MM.1S (cell line): ENCODE data around the gene CREBBP.

Experiments used
- DNase-seq: peaks from one replicate; pipeline ENCODE4 v3.0.0-alpha.2; 2015
- H2AFZ ChIP-seq: fragments of 300-600 bp; sonication (generic); 2 replicates; pipeline ENCODE4 v1.6.0; 2016; ENCODE audit warnings: antibody characterized with exemption, low read length
- H3F3A ChIP-seq: fragments of 300-600 bp; sonication (generic); 2 replicates; pipeline ENCODE4 v1.6.1; 2016; ENCODE audit warnings: mild to moderate bottlenecking, antibody characterized with exemption, low read length, moderate library complexity, mixed read lengths; ENCODE audit not compliant: insufficient read depth
- H3K27ac ChIP-seq: fragments of 300-600 bp; sonication (generic); 2 replicates; pipeline ENCODE4 v1.5.1; 2016; ENCODE audit warnings: mild to moderate bottlenecking, low read length
- H3K27me3 ChIP-seq: fragments of 300-600 bp; sonication (generic); replicated peaks from 2 replicates; pipeline ENCODE4 v1.6.0; 2016; ENCODE audit warnings: low read length; ENCODE audit not compliant: insufficient read depth
- H3K36me3 ChIP-seq: fragments of 300-600 bp; sonication (generic); replicated peaks from 2 replicates; pipeline ENCODE4 v1.6.1; 2016; ENCODE audit warnings: mild to moderate bottlenecking, low read length, mixed read lengths; ENCODE audit not compliant: insufficient read depth
- H3K4me1 ChIP-seq: fragments of 300-600 bp; sonication (generic); 2 replicates; pipeline ENCODE4 v1.6.1; 2016; ENCODE audit warnings: low read length, mixed read lengths
- H3K4me2 ChIP-seq: fragments of 300-600 bp; sonication (generic); 2 replicates; pipeline ENCODE4 v1.6.0; 2016; ENCODE audit warnings: low read depth, low read length
- H3K4me3 ChIP-seq: fragments of 300-600 bp; sonication (generic); 2 replicates; pipeline ENCODE4 v1.5.1; 2016; ENCODE audit warnings: low read length, mixed read lengths
- H3K79me2 ChIP-seq: fragments of 300-600 bp; sonication (generic); 2 replicates; pipeline ENCODE4 v1.6.1; 2016; ENCODE audit warnings: mixed run types, low read length, mixed read lengths
- H3K9ac ChIP-seq: fragments of 300-600 bp; sonication (generic); 2 replicates; pipeline ENCODE4 v1.6.1; 2016; ENCODE audit warnings: low read length, mixed read lengths
- H3K9me2 ChIP-seq: fragments of 300-600 bp; sonication (generic); replicated peaks from 2 replicates; pipeline ENCODE4 v1.6.1; 2016; ENCODE audit warnings: mild to moderate bottlenecking, low read length, mixed read lengths; ENCODE audit not compliant: insufficient read depth
- H3K9me3 ChIP-seq: fragments of 300-600 bp; sonication (generic); replicated peaks from 2 replicates; pipeline ENCODE4 v1.6.1; 2016; ENCODE audit warnings: mild to moderate bottlenecking, low read length, mixed read lengths; ENCODE audit not compliant: insufficient read depth
- H4K20me1 ChIP-seq: fragments of 300-600 bp; sonication (generic); 2 replicates; pipeline ENCODE4 v1.6.1; 2016; ENCODE audit warnings: mild to moderate bottlenecking, low read length, moderate library complexity, mixed read lengths; ENCODE audit not compliant: insufficient read depth
- EZH2 ChIP-seq: fragments of 300-600 bp; sonication (generic); optimal IDR thresholded peaks from 2 replicates; pipeline ENCODE3; 2017; ENCODE audit warnings: low read depth, mild to moderate bottlenecking, antibody characterized with exemption, low read length, mixed read lengths
- EZH2phosphoT487 ChIP-seq: fragments of 300-600 bp; sonication (generic); IDR thresholded peaks from 2 replicates; pipeline ENCODE4 v1.6.1; 2018; ENCODE audit warnings: antibody characterized with exemption, low read length
- TF ChIP-seq, protein P1 (sequence below): fragments of 300-600 bp; sonication (generic); IDR thresholded peaks from 2 replicates; pipeline ENCODE4 v1.5.1; 2016; ENCODE audit warnings: antibody characterized with exemption, low read length, mixed read lengths

Gene CREBBP

DNA sequence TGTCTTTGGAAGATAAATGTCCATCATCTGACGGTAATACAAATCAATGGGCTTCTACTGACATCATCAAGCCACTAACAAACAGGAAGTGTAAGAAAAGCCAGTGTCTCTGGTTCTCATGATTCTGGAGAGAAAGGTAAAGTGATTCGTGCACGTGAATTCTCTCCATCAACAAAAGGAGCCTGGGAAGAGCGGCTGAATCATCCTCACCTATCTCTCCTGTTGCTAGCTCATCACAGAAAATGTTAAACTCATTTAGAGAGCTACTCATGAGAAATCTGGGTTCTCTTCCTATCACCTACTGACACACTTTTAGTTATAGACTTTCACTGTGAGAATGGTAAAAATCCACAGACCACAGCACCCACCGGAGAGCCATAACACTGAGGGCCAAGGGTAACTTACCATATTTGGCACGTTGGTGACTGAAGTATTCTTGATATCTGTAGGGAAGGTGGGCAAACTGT is 70.3 kb downstream of the CREBBP start:
- Histone ChIP-seq H3K9me3 (no peaks in the 10 kb centered on the region), H3K4me3 (no peak overlapping the region), H3K4me1 (no peaks in the 10 kb centered on the region), H3K27me3 (no peaks in the 10 kb centered on the region), H3K9ac (no peak overlapping the region), H3K4me2 (no peak overlapping the region), H3K79me2 (peaks cover 98% of the 10 kb centered on the region), H3K27ac (no peak overlapping the region), H3F3A (no peaks in the 10 kb centered on the region), H4K20me1 (peaks cover 19% of the 10 kb centered on the region), H3K9me2 (no peaks in the 10 kb centered on the region), H3K36me3 (no peaks in the 10 kb centered on the region), H2AFZ (no peak overlapping the region)
- no peak for TF ChIP-seq EZH2phosphoT487
- TF ChIP-seq EZH2, result no peak
- TF ChIP-seq, protein P1, sequence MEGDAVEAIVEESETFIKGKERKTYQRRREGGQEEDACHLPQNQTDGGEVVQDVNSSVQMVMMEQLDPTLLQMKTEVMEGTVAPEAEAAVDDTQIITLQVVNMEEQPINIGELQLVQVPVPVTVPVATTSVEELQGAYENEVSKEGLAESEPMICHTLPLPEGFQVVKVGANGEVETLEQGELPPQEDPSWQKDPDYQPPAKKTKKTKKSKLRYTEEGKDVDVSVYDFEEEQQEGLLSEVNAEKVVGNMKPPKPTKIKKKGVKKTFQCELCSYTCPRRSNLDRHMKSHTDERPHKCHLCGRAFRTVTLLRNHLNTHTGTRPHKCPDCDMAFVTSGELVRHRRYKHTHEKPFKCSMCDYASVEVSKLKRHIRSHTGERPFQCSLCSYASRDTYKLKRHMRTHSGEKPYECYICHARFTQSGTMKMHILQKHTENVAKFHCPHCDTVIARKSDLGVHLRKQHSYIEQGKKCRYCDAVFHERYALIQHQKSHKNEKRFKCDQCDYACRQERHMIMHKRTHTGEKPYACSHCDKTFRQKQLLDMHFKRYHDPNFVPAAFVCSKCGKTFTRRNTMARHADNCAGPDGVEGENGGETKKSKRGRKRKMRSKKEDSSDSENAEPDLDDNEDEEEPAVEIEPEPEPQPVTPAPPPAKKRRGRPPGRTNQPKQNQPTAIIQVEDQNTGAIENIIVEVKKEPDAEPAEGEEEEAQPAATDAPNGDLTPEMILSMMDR, result no peak
- no peak for DNase-seq

DNA sequence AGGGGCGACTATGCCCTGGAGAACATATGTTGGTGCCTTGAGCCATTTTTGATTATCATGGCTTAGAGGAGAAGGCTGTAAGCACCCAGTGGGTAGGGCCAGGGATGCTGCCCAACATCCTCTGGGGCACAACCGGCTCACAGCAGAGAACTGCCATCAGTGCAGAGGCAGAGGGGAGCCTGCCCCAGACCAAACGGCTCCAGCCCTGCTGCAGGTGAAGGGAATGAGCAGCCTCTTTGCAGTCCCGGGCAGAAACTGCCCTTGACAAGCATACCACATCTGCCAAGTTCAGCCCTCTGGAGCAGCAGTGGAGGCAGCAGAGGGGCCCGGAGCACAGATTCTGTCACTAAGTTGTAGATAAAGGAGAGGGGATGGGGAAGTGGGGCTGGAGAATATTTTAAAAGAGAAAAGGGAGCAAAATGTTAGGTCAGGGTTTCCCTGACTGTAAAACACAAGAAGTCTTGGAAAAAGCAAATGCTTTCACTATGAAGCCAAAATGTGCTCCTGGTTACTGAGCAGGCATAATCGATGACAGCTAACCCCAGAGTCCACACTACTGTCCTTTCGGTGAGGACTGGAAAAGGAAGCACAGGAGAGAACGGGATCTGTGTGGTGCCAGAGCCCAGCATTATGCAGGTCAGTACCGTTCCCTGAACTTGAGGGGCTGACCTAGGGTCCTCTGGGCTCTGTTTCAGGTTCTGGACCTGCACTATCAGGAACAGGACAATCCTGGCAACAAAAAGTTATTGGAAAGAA is 72.0 kb downstream of the CREBBP start:
- Histone ChIP-seq H4K20me1 (peaks cover 14% of the 10 kb centered on the region; the same call in 1 of the 2 replicates), H3K9ac (no peak overlapping the region), H3K9me2 (no peaks in the 10 kb centered on the region), H3F3A (no peaks in the 10 kb centered on the region), H3K9me3 (no peaks in the 10 kb centered on the region), H3K4me1 (no peaks in the 10 kb centered on the region), H2AFZ (no peak overlapping the region), H3K27ac (no peak overlapping the region), H3K4me3 (no peak overlapping the region), H3K36me3 (no peaks in the 10 kb centered on the region), H3K27me3 (no peaks in the 10 kb centered on the region), H3K4me2 (no peak overlapping the region), H3K79me2 (peaks cover 98% of the 10 kb centered on the region)
- DNase-seq, result no peak
- TF ChIP-seq, protein P1, result no peak
- TF ChIP-seq EZH2phosphoT487 (no peak), EZH2 (no peak)

DNA sequence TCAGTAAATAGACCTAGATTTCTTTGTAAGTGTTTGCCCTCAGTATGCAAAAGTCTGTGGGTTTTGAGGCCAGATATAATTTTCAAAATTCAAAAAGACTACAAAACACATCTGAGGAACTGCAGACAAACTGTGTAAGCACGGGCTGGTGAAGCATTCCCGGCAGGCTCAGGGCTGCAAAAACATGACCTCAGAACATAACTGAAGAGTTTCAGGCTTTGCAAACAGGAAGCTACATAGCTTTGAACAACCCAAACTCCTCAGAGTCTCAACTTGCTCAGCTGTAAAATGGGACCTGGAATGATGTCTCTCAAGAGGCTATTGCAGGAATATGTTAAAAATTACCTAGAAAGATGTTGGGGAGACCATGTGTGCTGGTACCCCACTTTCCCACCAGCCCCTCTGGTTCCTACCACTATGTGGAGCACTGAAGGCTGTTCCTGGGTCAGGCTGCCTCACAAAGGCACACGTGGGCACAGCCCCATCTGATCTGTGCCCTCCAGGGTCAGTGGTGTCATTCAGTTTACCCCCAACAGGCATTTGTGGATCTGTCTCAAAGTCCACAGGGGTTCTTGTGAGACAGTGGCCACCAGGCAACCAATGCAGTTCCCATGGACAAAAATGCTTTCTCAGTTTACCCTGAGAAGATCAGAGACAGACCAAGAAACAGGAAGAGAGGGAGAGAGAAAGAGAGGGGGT is 72.9 kb downstream of the CREBBP start:
- no peaks in the 10 kb centered on the region for H3K36me3 ChIP-seq

More for the DNA sequence above, 72.9 kb downstream of the CREBBP start:
- Histone ChIP-seq H4K20me1 (peaks cover 8% of the 10 kb centered on the region; the same call in 1 of the 2 replicates), H3K27me3 (no peaks in the 10 kb centered on the region), H3K27ac (no peak overlapping the region), H3F3A (no peaks in the 10 kb centered on the region), H3K4me1 (no peaks in the 10 kb centered on the region), H3K9ac (no peak overlapping the region), H3K9me3 (no peaks in the 10 kb centered on the region), H3K4me2 (no peak overlapping the region), H3K9me2 (no peaks in the 10 kb centered on the region), H3K79me2 (peaks cover 96% of the 10 kb centered on the region), H3K4me3 (no peak overlapping the region), H2AFZ (no peak overlapping the region)
- DNase-seq, result no peak
- TF ChIP-seq, protein P1, result no peak
- no peak for TF ChIP-seq EZH2phosphoT487
- no peak for TF ChIP-seq EZH2
